Measurements from ENCODE around the gene CCNJL. TPM values are rescaled to one million over a fixed set of nuclear protein-coding genes. Genes with fewer than 3 reads are reported as not detected.

Gene CCNJL
- total RNA-seq, 1 donor from 2014 or later = 15.7 TPM

- Histone ChIP-seq H3K4me3 (ENCODE audit: insufficient read depth, low read depth, low read length) (no peak overlapping the region), H3K4me2 (ENCODE audit: low read length) (no peak overlapping the region), H2AFZ (ENCODE audit: low read depth, low read length) (no peak overlapping the region), H3K9me3 (ENCODE audit: insufficient read depth, low read depth, low read length) (no peaks in the 10 kb centered on the region), H3K27ac (ENCODE audit: low read depth, low read length) (no peak overlapping the region), H4K20me1 (ENCODE audit: insufficient read depth, low read length) (no peaks in the 10 kb centered on the region), H3K36me3 (ENCODE audit: insufficient read depth, low read length) (no peaks in the 10 kb centered on the region), H3K4me1 (ENCODE audit: insufficient read depth, low read length) (no peaks in the 10 kb centered on the region), H3K9ac (ENCODE audit: low read length) (no peak overlapping the region), H3K79me2 (ENCODE audit: insufficient read depth, low read length) (no peaks in the 10 kb centered on the region), H3K27me3 (ENCODE audit: insufficient read depth, low read length) (no peaks in the 10 kb centered on the region)
- FAIRE-seq = no peak
- no peak overlapping the region for H3K27ac Mint-ChIP-seq (ENCODE audit: unreplicated experiment)
- TF ChIP-seq, protein P1, sequence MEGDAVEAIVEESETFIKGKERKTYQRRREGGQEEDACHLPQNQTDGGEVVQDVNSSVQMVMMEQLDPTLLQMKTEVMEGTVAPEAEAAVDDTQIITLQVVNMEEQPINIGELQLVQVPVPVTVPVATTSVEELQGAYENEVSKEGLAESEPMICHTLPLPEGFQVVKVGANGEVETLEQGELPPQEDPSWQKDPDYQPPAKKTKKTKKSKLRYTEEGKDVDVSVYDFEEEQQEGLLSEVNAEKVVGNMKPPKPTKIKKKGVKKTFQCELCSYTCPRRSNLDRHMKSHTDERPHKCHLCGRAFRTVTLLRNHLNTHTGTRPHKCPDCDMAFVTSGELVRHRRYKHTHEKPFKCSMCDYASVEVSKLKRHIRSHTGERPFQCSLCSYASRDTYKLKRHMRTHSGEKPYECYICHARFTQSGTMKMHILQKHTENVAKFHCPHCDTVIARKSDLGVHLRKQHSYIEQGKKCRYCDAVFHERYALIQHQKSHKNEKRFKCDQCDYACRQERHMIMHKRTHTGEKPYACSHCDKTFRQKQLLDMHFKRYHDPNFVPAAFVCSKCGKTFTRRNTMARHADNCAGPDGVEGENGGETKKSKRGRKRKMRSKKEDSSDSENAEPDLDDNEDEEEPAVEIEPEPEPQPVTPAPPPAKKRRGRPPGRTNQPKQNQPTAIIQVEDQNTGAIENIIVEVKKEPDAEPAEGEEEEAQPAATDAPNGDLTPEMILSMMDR (IDR thresholded peaks at IDR 0.05; ENCODE audit: insufficient read depth, low read depth, low read length) = no peak
- TF ChIP-seq EZH2 (IDR thresholded peaks at IDR 0.05; ENCODE audit: insufficient read depth, low read length) = no peak
- no peak overlapping the region for H3K4me3 Mint-ChIP-seq (ENCODE audit: unreplicated experiment)
- H3K4me1 Mint-ChIP-seq (ENCODE audit: low read depth, unreplicated experiment) = no peaks in the 10 kb centered on the region
- no peaks in the 10 kb centered on the region for H3K36me3 Mint-ChIP-seq (ENCODE audit: low read depth, unreplicated experiment)
- H3K9me3 Mint-ChIP-seq (ENCODE audit: unreplicated experiment) = no peaks in the 10 kb centered on the region
- no peak for DNase-seq (ENCODE audit: low read depth)
- H3K27me3 Mint-ChIP-seq (ENCODE audit: low read depth, unreplicated experiment) = peaks cover 14% of the 10 kb centered on the region
These were observed 42.3 kb upstream of the CCNJL start for GRCh38 chr5:160354666-160355065.

DNA sequence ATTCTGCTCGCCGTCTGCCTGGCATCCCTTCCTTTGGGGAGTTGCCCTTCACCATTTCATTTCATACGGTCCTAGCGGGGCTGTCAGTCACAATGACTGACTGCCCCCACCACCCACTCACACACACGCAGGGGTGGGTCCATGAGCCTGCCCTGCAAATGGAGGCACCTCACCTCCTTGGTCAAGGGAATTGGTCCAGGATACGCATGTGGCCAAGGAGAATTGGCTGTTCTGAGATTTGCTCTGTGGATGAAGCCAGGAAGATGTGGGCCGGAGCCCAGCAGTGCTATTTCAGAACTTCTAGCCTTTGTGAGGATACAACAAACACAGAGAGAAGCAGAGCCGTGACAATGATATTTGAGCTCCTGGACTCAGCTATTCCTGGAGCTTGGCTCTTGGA is 41.0 kb upstream of the CCNJL start:
- Histone ChIP-seq H3K4me2 (ENCODE audit: low read length) (no peak overlapping the region), H3K36me3 (ENCODE audit: insufficient read depth, low read length) (no peaks in the 10 kb centered on the region), H3K9ac (ENCODE audit: low read length) (no peak overlapping the region), H3K79me2 (ENCODE audit: insufficient read depth, low read length) (no peaks in the 10 kb centered on the region), H3K4me1 (ENCODE audit: insufficient read depth, low read length) (no peaks in the 10 kb centered on the region), H3K4me3 (ENCODE audit: insufficient read depth, low read depth, low read length) (no peak overlapping the region), H3K27me3 (ENCODE audit: insufficient read depth, low read length) (no peaks in the 10 kb centered on the region), H2AFZ (ENCODE audit: low read depth, low read length) (no peak overlapping the region), H4K20me1 (ENCODE audit: insufficient read depth, low read length) (no peaks in the 10 kb centered on the region), H3K27ac (ENCODE audit: low read depth, low read length) (no peak overlapping the region), H3K9me3 (ENCODE audit: insufficient read depth, low read depth, low read length) (no peaks in the 10 kb centered on the region)
- Mint-ChIP-seq H3K27ac (ENCODE audit: unreplicated experiment) (no peak overlapping the region), H3K36me3 (ENCODE audit: low read depth, unreplicated experiment) (no peaks in the 10 kb centered on the region), H3K9me3 (ENCODE audit: unreplicated experiment) (no peaks in the 10 kb centered on the region), H3K4me1 (ENCODE audit: low read depth, unreplicated experiment) (no peaks in the 10 kb centered on the region), H3K4me3 (ENCODE audit: unreplicated experiment) (no peak overlapping the region), H3K27me3 (ENCODE audit: low read depth, unreplicated experiment) (peaks cover 14% of the 10 kb centered on the region)
- no peak for TF ChIP-seq EZH2 (IDR thresholded peaks at IDR 0.05; ENCODE audit: insufficient read depth, low read length)
- TF ChIP-seq, protein P1 (IDR thresholded peaks at IDR 0.05; ENCODE audit: insufficient read depth, low read depth, low read length) = no peak
- FAIRE-seq (no peak), DNase-seq (ENCODE audit: low read depth) (no peak)

GRCh38 chr5:160352308-160352707 is 39.9 kb upstream of the CCNJL start:
- Histone ChIP-seq H2AFZ (ENCODE audit: low read depth, low read length) (no peak overlapping the region), H3K9me3 (ENCODE audit: insufficient read depth, low read depth, low read length) (no peaks in the 10 kb centered on the region), H3K27ac (ENCODE audit: low read depth, low read length) (no peak overlapping the region), H4K20me1 (ENCODE audit: insufficient read depth, low read length) (no peaks in the 10 kb centered on the region), H3K36me3 (ENCODE audit: insufficient read depth, low read length) (no peaks in the 10 kb centered on the region), H3K9ac (ENCODE audit: low read length) (no peak overlapping the region), H3K4me2 (ENCODE audit: low read length) (no peak overlapping the region), H3K4me1 (ENCODE audit: insufficient read depth, low read length) (no peaks in the 10 kb centered on the region), H3K79me2 (ENCODE audit: insufficient read depth, low read length) (no peaks in the 10 kb centered on the region), H3K27me3 (ENCODE audit: insufficient read depth, low read length) (no peaks in the 10 kb centered on the region), H3K4me3 (ENCODE audit: insufficient read depth, low read depth, low read length) (no peak overlapping the region)
- DNase-seq (ENCODE audit: low read depth) (no peak), FAIRE-seq (no peak)
- H3K36me3 Mint-ChIP-seq (ENCODE audit: low read depth, unreplicated experiment) = no peaks in the 10 kb centered on the region
- H3K27ac Mint-ChIP-seq (ENCODE audit: unreplicated experiment) = no peak overlapping the region
- peaks cover 12% of the 10 kb centered on the region for H3K27me3 Mint-ChIP-seq (ENCODE audit: low read depth, unreplicated experiment)
- no peaks in the 10 kb centered on the region for H3K9me3 Mint-ChIP-seq (ENCODE audit: unreplicated experiment)
- no peaks in the 10 kb centered on the region for H3K4me1 Mint-ChIP-seq (ENCODE audit: low read depth, unreplicated experiment)
- no peak overlapping the region for H3K4me3 Mint-ChIP-seq (ENCODE audit: unreplicated experiment)
- TF ChIP-seq, protein P1 (IDR thresholded peaks at IDR 0.05; ENCODE audit: insufficient read depth, low read depth, low read length) = no peak
- no peak for TF ChIP-seq EZH2 (IDR thresholded peaks at IDR 0.05; ENCODE audit: insufficient read depth, low read length)
